ENCODE measurements around the gene IBSP. TPM values are rescaled to one million over a fixed set of nuclear protein-coding genes. Genes with fewer than 3 reads are reported as not detected.

The IBSP gene
- total and polyA plus RNA-seq, 4 donors = not detected

DNA sequence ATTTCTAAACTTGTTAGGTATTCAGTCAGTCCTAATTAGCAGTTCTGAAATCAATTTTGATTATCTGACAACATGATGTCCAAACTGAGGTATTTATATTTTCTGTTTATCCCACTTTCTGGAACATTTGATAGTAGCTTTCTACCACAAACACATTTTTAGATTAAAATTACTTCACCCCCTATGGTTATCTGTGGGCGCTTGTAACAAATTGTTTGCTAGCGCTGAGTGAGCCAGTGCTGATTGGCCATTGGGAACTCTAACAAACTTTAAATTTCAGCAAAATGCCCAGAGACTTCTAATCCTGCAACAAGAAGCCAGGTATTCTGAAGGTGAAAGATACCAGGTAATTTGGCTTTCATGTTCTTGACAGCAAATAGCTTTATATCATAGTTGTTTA, 33.3 kb downstream of the IBSP start, which contains the start of gene MEPE:
TSS of gene MEPE (plus strand) at position 301 of the 400 bp plus-strand sequence. CDS start 1,746 bp downstream, outside the sequence.
- Histone ChIP-seq H3K9ac (ENCODE audit: low read depth in 1 of 2, low read length in 2 of 2) (no peak within 1 kb of the TSS), H3K9me3 (ENCODE audit: control insufficient read depth in 4 of 4, low read length in 3 of 4) (no peaks in the 10 kb centered on the region), H3K27ac (ENCODE audit: low read depth in 1 of 2, low read length in 2 of 2) (no peak within 1 kb of the TSS), H3K27me3 (ENCODE audit: control insufficient read depth in 4 of 4, insufficient read depth in 4 of 4, low read length in 3 of 4) (no peaks in the 10 kb centered on the region), H3K36me3 (ENCODE audit: control insufficient read depth in 4 of 4, insufficient read depth in 3 of 4, low read depth in 1 of 4, low read length in 3 of 4) (no peaks in the 10 kb centered on the region), H3K4me1 (ENCODE audit: control insufficient read depth in 4 of 4, insufficient read depth in 4 of 4, low read length in 3 of 4) (no peaks in the 10 kb centered on the region), H3K4me3 (ENCODE audit: low read depth in 1 of 3, low read length in 3 of 3) (no peak within 1 kb of the TSS)
- 97% methylated on average over 2 of the region's 2 CpGs for WGBS
- TF ChIP-seq HNF4G (IDR thresholded peaks at IDR 0.05) (no peak), YY1 (IDR thresholded peaks at IDR 0.05) (no peak), EGR1 (IDR thresholded peaks at IDR 0.05; ENCODE audit: low read depth in 2 of 2) (no peak), FOXA2 (IDR thresholded peaks at IDR 0.05) (no peak), TAF1 (conservative IDR thresholded peaks at IDR 0.05) (no peak), SP1 (IDR thresholded peaks at IDR 0.05) (no peak), GABPA (IDR thresholded peaks at IDR 0.05 in 1 of 2, conservative IDR thresholded peaks at IDR 0.05 in 1 of 2) (no peak), NR2F2 (IDR thresholded peaks at IDR 0.05) (no peak), JUND (IDR thresholded peaks at IDR 0.05) (no peak), HNF4A (conservative IDR thresholded peaks at IDR 0.05) (no peak), FOXA1 (IDR thresholded peaks at IDR 0.05) (no peak)
- TF ChIP-seq, protein P1, sequence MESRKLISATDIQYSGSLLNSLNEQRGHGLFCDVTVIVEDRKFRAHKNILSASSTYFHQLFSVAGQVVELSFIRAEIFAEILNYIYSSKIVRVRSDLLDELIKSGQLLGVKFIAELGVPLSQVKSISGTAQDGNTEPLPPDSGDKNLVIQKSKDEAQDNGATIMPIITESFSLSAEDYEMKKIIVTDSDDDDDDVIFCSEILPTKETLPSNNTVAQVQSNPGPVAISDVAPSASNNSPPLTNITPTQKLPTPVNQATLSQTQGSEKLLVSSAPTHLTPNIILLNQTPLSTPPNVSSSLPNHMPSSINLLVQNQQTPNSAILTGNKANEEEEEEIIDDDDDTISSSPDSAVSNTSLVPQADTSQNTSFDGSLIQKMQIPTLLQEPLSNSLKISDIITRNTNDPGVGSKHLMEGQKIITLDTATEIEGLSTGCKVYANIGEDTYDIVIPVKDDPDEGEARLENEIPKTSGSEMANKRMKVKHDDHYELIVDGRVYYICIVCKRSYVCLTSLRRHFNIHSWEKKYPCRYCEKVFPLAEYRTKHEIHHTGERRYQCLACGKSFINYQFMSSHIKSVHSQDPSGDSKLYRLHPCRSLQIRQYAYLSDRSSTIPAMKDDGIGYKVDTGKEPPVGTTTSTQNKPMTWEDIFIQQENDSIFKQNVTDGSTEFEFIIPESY (IDR thresholded peaks at IDR 0.05) = no peak
- TF ChIP-seq, protein P2, sequence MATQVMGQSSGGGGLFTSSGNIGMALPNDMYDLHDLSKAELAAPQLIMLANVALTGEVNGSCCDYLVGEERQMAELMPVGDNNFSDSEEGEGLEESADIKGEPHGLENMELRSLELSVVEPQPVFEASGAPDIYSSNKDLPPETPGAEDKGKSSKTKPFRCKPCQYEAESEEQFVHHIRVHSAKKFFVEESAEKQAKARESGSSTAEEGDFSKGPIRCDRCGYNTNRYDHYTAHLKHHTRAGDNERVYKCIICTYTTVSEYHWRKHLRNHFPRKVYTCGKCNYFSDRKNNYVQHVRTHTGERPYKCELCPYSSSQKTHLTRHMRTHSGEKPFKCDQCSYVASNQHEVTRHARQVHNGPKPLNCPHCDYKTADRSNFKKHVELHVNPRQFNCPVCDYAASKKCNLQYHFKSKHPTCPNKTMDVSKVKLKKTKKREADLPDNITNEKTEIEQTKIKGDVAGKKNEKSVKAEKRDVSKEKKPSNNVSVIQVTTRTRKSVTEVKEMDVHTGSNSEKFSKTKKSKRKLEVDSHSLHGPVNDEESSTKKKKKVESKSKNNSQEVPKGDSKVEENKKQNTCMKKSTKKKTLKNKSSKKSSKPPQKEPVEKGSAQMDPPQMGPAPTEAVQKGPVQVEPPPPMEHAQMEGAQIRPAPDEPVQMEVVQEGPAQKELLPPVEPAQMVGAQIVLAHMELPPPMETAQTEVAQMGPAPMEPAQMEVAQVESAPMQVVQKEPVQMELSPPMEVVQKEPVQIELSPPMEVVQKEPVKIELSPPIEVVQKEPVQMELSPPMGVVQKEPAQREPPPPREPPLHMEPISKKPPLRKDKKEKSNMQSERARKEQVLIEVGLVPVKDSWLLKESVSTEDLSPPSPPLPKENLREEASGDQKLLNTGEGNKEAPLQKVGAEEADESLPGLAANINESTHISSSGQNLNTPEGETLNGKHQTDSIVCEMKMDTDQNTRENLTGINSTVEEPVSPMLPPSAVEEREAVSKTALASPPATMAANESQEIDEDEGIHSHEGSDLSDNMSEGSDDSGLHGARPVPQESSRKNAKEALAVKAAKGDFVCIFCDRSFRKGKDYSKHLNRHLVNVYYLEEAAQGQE (IDR thresholded peaks at IDR 0.05) = no peak
- TF ChIP-seq, protein P3, sequence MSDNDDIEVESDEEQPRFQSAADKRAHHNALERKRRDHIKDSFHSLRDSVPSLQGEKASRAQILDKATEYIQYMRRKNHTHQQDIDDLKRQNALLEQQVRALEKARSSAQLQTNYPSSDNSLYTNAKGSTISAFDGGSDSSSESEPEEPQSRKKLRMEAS (IDR thresholded peaks at IDR 0.05) = no peak
- no peak for DNase-seq (ENCODE audit: low spot score)

DNA sequence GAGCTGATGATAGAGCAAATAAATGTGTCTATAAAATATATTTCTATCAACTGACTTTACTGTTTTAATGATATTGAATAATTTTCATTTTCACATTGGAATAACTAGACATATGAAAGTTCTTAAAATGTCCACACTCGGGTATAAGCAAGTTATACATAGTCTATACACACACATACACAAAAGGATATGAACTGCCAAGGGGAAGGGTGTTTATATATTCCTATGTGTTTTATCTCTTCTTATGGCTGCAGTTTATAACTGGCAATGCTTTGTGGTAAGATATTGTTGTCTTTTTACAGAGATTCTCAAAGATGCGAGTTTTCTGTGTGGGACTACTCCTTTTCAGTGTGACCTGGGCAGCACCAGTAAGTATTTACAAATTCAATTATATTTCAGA, 35.0 kb downstream of the IBSP start:
- no peaks in the 10 kb centered on the region for H3K36me3 ChIP-seq (ENCODE audit: control insufficient read depth in 4 of 4, insufficient read depth in 3 of 4, low read depth in 1 of 4, low read length in 3 of 4)
- no peaks in the 10 kb centered on the region for H3K27me3 ChIP-seq (ENCODE audit: control insufficient read depth in 4 of 4, insufficient read depth in 4 of 4, low read length in 3 of 4)
- WGBS = 69% methylated on average over 2 of the region's 2 CpGs
- DNase-seq (ENCODE audit: low spot score) = no peak
- no peak overlapping the region for H3K4me3 ChIP-seq (ENCODE audit: low read depth in 1 of 3, low read length in 3 of 3)
- no peak for TF ChIP-seq HNF4A (conservative IDR thresholded peaks at IDR 0.05)
- no peak for TF ChIP-seq HNF4G (IDR thresholded peaks at IDR 0.05)
- TF ChIP-seq, protein P3 (IDR thresholded peaks at IDR 0.05) = no peak
- no peak for TF ChIP-seq GABPA (IDR thresholded peaks at IDR 0.05 in 1 of 2, conservative IDR thresholded peaks at IDR 0.05 in 1 of 2)
- TF ChIP-seq RAD21 (IDR thresholded peaks at IDR 0.05) = no peak
- no peak for TF ChIP-seq JUND (IDR thresholded peaks at IDR 0.05)
- no peak for TF ChIP-seq SP1 (IDR thresholded peaks at IDR 0.05)
- TF ChIP-seq, protein P1 (IDR thresholded peaks at IDR 0.05) = no peak
- no peak overlapping the region for H3K9ac ChIP-seq (ENCODE audit: low read depth in 1 of 2, low read length in 2 of 2)
- H3K4me1 ChIP-seq (ENCODE audit: control insufficient read depth in 4 of 4, insufficient read depth in 4 of 4, low read length in 3 of 4) = no peaks in the 10 kb centered on the region
- H3K9me3 ChIP-seq (ENCODE audit: control insufficient read depth in 4 of 4, low read length in 3 of 4) = no peaks in the 10 kb centered on the region
- no peak overlapping the region for H3K27ac ChIP-seq (ENCODE audit: low read depth in 1 of 2, low read length in 2 of 2)
